ENCODE results near the gene SDK2. TPM values are rescaled to one million over a fixed set of nuclear protein-coding genes. Genes with fewer than 3 reads are reported as not detected.

Gene SDK2
- polyA plus RNA-seq, 3 donors: 0.01 TPM; not detected in 2

DNA sequence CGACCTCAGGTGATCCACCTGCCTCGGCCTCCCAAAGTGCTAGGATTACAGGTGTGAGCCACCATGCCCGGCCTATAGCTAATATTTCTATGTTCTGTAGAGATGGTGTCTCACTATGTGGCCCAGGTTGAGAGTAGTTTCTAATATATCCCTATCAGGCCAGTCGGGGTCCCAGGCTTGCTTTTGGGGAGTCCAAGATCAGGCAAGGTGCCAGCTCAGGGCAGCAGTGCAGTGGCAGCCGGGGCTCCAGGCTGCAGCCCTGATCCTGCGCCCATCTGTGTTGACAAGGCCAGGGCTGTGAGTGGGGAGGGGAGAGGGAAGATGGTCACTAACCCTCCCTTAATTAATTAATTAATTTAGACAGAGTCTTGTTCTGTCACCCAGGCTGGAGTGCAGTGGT is 254.8 kb downstream of the SDK2 start:
- Histone ChIP-seq H2AFZ (ENCODE audit: insufficient read depth, low read depth, low read length, poor library complexity, severe bottlenecking) (no peak overlapping the region), H3K36me3 (replicated peaks in 1 of 2; ENCODE audit: control insufficient read depth in 1 of 2, insufficient read depth in 2 of 2, low read length in 2 of 2) (no peaks in the 10 kb centered on the region), H3K4me1 (ENCODE audit: control insufficient read depth in 1 of 2, insufficient read depth in 2 of 2, low read length in 2 of 2) (no peaks in the 10 kb centered on the region), H3K27ac (ENCODE audit: low read depth in 1 of 2, low read length in 2 of 2) (no peak overlapping the region), H3K9ac (ENCODE audit: insufficient read depth, low read length, poor library complexity, severe bottlenecking) (no peak overlapping the region), H3K79me2 (ENCODE audit: insufficient read depth, low read length) (no peaks in the 10 kb centered on the region), H3K9me3 (replicated peaks in 1 of 2; ENCODE audit: control insufficient read depth in 1 of 2, insufficient read depth in 1 of 2, low read length in 2 of 2) (no peaks in the 10 kb centered on the region), H4K20me1 (ENCODE audit: insufficient read depth, low read length) (no peaks in the 10 kb centered on the region), H3K4me2 (replicated peaks; ENCODE audit: extremely low read depth, low read length, poor library complexity, severe bottlenecking) (no peak overlapping the region), H3K27me3 (ENCODE audit: control insufficient read depth in 2 of 2, insufficient read depth in 2 of 2, low read length in 2 of 2) (no peaks in the 10 kb centered on the region), H3K4me3 (replicated peaks in 1 of 3; ENCODE audit: low read depth in 2 of 3, low read length in 3 of 3) (no peak overlapping the region)
- Mint-ChIP-seq H3K36me3 (no peaks in the 10 kb centered on the region), H3K4me3 (no peak overlapping the region), H3K9me3 (peaks cover 0 to 2% (median 0%) of the 10 kb centered on the region in 7 donors), H3K27me3 (ENCODE audit: low read depth in 3 of 3) (peaks cover 0 to 5% (median 3%) of the 10 kb centered on the region in 3 donors), H3K4me1 (no peaks in the 10 kb centered on the region), H3K27ac (no peak overlapping the region)
- no peak for DNase-seq
- 94% methylated on average over 3 of the region's 6 CpGs for WGBS (ENCODE audit: insufficient coverage)
- intact Hi-C loops (cut with micrococcal nuclease): no loop called here
- TF ChIP-seq, protein P1, sequence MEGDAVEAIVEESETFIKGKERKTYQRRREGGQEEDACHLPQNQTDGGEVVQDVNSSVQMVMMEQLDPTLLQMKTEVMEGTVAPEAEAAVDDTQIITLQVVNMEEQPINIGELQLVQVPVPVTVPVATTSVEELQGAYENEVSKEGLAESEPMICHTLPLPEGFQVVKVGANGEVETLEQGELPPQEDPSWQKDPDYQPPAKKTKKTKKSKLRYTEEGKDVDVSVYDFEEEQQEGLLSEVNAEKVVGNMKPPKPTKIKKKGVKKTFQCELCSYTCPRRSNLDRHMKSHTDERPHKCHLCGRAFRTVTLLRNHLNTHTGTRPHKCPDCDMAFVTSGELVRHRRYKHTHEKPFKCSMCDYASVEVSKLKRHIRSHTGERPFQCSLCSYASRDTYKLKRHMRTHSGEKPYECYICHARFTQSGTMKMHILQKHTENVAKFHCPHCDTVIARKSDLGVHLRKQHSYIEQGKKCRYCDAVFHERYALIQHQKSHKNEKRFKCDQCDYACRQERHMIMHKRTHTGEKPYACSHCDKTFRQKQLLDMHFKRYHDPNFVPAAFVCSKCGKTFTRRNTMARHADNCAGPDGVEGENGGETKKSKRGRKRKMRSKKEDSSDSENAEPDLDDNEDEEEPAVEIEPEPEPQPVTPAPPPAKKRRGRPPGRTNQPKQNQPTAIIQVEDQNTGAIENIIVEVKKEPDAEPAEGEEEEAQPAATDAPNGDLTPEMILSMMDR (IDR thresholded peaks at IDR 0.05): no peak

DNA sequence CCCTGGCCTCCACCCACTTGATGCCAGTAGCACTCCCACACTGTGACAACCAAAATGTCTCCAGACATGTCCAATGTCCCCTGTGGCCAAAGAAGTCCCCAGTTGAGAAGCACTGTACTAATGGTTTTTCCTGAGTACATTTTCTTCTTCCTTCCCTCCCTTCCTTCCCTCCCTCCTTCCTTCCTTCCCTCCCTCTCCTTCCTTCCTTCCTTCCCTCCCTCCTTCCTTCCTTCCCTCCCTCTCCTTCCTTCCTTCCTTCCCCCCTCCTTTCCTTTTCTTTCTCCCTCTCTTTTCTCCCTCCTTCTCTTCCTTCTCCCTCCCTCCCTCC is 255.7 kb downstream of the SDK2 start:
- intact Hi-C loops (cut with micrococcal nuclease): no loop called here
- Histone ChIP-seq H3K79me2 (ENCODE audit: insufficient read depth, low read length) (no peaks in the 10 kb centered on the region), H2AFZ (ENCODE audit: insufficient read depth, low read depth, low read length, poor library complexity, severe bottlenecking) (no peak overlapping the region), H3K9ac (ENCODE audit: insufficient read depth, low read length, poor library complexity, severe bottlenecking) (no peak overlapping the region), H3K27ac (ENCODE audit: low read depth in 1 of 2, low read length in 2 of 2) (no peak overlapping the region), H4K20me1 (ENCODE audit: insufficient read depth, low read length) (no peaks in the 10 kb centered on the region), H3K9me3 (replicated peaks in 1 of 2; ENCODE audit: control insufficient read depth in 1 of 2, insufficient read depth in 1 of 2, low read length in 2 of 2) (no peaks in the 10 kb centered on the region), H3K4me1 (ENCODE audit: control insufficient read depth in 1 of 2, insufficient read depth in 2 of 2, low read length in 2 of 2) (no peaks in the 10 kb centered on the region), H3K36me3 (replicated peaks in 1 of 2; ENCODE audit: control insufficient read depth in 1 of 2, insufficient read depth in 2 of 2, low read length in 2 of 2) (no peaks in the 10 kb centered on the region), H3K27me3 (ENCODE audit: control insufficient read depth in 2 of 2, insufficient read depth in 2 of 2, low read length in 2 of 2) (no peaks in the 10 kb centered on the region), H3K4me3 (replicated peaks in 1 of 3; ENCODE audit: low read depth in 2 of 3, low read length in 3 of 3) (no peak overlapping the region), H3K4me2 (replicated peaks; ENCODE audit: extremely low read depth, low read length, poor library complexity, severe bottlenecking) (no peak overlapping the region)
- no peak overlapping the region for H3K27ac Mint-ChIP-seq
- H3K27me3 Mint-ChIP-seq (ENCODE audit: low read depth in 3 of 3): peaks cover 0 to 5% (median 1%) of the 10 kb centered on the region in 3 donors
- H3K36me3 Mint-ChIP-seq: no peaks in the 10 kb centered on the region
- H3K9me3 Mint-ChIP-seq: peaks cover 0 to 2% (median 0%) of the 10 kb centered on the region in 7 donors
- no peak for DNase-seq
- H3K4me3 Mint-ChIP-seq: no peak overlapping the region
- TF ChIP-seq, protein P1 (IDR thresholded peaks at IDR 0.05): no peak
- H3K4me1 Mint-ChIP-seq: no peaks in the 10 kb centered on the region
